HG03097 (cell line): ENCODE results near the gene CADPS2.

ENCODE experiments used
- ATAC-seq: cut with Tn5 transposase; IDR thresholded peaks from one replicate; pipeline ENCODE4 v1.9.1; 2021; ENCODE audit not compliant: unreplicated experiment, low FRiP score

CADPS2 gene

GRCh38 chr7:122337011-122337410 lies 549.2 kb downstream of the CADPS2 start:
- ATAC-seq, result no peak

- no peak for ATAC-seq
These were observed 557.0 kb downstream of the CADPS2 start for GRCh38 chr7:122329145-122329802.

GRCh38 chr7:122327969-122328368 lies 558.3 kb downstream of the CADPS2 start:
- ATAC-seq, result no peak

- no peak for ATAC-seq
These were observed 569.5 kb downstream of the CADPS2 start for GRCh38 chr7:122316467-122317388.

DNA sequence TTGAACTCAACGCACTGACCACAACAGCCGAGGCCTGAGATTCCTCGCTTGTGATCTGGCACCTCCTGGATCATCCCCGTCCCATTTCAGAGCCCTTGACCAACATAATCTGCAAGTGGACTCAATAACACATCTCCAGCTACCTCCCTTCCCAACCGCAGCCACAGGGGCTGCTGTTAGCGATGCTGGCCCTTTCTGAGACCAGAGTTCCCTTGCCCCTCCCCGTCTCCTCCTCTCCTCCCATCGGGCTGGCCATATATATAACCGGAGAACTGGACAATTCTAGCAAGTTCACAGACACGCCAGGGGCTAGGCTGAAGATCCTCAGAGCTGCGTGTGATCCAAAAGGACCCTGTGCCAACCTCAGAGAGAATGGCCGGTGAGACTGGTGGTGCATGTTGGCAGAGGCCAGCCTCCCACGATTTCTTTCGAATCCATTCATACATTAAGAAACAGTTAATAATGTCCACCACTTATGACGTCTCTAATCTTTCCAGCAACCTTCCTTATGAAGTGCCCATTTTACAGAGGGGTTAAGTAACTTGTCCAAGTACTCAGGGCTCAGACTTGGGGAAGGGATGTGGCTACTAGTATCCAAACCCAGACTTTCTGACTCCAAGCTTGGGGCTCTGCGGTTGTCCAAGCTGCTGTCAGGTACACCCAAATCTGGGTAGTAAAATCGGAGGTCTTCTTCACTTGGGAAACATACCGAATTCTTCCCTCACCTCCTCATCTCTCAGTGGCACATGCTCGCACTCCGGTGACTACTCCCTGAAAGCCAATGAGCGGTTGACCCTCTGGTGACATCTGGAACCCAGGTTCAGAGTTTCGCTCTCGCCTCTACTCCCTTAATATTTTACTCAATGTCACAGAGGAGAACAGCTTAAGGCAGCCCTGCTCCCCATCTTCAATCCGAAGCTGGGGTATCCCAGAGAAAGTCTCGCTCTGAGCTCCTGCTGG lies 570.5 kb downstream of the CADPS2 start:
- no peak for ATAC-seq

DNA sequence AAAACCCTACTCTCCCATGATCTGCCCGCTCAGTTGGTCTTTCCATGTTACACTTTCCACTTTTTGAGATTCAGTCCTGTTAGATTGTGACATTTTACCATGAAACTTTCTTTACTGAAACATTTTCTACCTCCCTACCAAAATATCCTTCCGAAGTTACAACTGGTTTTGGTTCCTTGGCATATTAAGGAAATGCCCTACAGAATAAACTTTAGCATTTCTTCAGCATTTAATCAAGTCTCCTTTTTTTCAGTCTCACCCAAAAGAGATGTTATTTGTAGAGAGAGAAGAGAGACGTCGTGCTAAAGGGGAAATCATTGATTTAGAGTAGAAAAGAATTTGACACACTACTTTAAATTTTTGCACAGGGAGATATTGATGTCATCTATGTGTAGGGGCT lies 572.0 kb downstream of the CADPS2 start:
- ATAC-seq, result no peak

DNA sequence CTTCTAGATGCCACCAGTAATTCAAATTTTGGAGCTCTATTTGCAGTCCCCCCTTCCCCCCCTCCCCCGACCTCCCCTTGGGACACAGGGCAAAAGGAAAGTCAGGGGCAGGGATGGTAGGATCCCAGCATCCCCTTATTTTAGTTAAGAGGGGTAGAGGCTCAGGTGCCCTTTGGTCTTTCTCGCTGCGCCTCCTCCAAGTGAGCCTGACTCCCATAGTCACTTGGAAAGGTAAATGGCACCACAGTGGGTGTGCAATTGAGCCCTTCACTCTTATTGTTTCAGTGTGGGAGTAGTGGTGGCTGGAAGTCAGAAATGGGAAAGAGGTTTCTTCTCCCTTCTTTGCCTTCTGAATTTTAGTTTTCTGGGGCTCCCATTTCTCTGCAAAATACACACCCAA lies 573.5 kb downstream of the CADPS2 start:
- ATAC-seq, result no peak

DNA sequence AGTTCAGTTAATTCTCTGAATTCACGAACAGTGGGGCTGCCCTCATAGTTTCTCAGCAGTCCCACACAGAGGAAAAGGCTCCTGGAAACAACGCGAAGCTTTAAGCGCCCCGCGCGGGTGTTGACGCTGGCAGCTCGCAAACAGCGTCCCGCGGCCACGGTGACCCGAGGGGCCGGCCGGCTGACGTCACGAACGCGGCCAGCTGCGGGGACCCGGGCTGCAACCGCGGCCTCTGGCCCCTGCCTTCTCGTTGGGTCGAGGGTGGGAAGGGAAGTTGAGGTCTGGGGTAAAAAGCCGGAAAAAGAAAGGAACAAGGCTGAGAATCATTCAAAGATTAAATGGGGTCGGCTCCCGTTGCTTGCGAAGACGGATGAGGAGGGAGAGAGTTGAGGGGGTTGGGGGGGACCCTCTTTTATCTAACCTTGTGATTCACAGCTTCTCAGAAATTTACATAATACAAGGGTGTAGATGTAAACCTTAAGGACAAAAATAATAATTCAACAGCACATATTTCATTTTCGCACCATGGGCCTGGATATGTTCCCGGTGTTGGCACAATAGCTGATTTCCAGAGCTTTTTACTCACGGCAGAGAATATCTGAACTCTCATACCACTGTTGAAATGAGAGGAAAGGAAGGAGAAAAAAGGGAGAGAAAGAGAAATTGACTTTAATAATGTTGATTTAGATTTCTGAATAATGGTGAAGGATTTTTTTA lies 574.4 kb downstream of the CADPS2 start:
- no peak for ATAC-seq

GRCh38 chr7:122311050-122311700 lies 575.1 kb downstream of the CADPS2 start:
- no peak for ATAC-seq

DNA sequence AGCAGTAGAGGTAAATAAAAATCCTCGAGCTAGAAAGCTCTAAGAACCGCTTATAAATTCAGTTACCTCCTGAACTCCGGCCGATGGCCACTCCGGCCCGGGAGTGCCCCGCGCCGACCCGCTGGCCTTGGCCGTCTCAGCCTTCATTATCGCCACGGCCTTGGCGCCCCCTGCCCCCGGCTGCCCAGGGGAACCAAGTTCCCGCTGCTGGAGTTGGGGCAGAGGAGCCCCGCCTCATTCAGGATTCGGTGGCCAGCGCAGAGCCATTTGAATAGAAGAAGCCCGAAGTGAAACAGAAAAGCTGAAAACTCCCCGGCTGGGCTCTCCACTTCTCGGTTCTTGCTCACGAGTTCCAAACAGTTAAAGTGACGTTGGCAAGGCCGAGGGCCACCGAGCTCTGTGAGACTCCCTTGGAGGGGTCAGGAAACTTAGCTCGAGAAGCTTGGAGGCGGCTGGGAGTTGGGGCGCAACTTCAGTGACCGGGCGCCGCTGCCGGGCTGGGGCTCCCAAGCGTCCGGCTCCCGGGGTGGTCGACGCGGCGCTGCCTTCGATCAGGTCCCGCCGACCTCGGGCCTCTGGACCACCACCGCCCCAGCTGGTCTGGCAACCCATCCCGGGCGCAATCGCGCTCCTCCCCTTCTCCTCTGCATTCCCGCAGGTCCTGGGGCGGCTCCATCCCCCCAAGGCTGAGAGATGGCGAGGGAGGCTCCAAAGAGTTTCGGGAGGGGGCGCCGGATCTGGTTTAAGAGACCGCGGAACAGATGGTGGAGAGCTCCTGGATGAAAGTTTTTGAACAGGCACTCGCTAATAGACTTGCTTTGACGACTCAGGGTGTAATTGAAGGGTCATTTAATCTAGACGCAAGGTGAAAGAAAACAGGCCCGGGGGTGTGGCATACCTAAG lies 575.9 kb downstream of the CADPS2 start:
- ATAC-seq, result no peak

- no peak for ATAC-seq
These were observed 576.8 kb downstream of the CADPS2 start for GRCh38 chr7:122309421-122309820.

DNA sequence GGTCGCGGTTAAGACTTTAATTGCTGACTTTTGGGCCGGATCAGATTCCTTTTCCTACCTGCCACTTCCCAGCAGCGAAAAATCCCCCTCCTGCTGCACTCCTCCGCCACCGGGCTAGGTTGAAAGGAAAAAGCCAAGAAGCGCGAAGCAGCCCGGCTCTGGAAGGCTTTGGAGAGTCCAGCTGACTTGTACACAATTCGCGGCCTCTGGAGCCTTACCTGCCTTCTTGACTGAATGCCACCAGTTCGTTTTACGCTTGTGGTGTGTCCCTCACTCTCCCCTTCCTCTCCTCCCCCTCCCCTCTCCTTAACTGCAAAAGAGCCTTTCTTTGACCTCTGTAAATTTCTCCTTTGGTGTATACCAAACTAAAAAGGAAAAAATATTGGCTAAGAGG lies 579.0 kb downstream of the CADPS2 start:
- no peak for ATAC-seq

DNA sequence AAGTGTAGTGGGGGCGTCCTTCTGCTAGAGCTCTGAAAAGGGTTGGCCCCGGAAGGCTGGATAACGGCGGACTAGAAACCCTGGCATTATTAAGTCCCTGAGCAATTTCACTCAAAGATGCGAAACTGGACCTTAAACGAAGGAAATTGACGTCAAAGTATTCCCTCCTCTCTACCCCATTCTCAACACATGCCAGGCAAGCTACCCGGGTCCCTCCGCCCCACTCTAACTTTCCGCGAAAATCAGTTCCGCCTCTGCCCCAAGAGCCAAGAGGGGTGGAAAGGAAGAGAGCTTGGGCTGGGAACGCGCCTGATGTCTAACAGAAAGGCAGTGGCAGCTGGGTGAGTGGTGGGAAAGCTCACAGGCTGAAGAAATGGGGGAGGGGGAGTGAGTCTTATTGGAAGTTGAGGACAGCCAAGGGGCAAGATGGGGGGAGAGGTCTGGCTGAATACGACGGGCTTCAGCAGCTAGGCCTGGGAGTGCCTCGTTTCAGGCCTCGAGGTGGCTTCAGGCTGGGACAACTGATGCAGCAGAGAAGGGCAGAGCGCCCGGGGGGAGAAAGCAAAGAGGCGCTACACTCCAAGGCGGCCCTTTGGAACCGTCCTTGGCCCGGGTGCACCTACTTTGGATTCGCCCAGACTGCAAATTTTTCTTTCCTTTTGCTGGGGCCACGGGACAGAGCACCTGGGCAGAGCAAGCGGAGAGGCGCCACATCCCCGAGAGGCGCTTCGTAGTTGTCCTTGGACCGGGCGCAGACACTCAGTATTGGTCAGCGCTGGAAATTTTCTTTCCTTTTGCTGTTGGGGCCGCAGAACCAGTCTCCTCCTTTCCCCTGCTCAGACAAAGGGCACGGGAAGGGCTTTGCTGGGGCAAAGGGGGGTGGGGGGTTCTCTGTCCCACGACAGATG lies 579.7 kb downstream of the CADPS2 start:
- ATAC-seq, result no peak

GRCh38 chr7:122305475-122306319 lies 580.6 kb downstream of the CADPS2 start:
- no peak for ATAC-seq

GRCh38 chr7:122304996-122305421 lies 581.3 kb downstream of the CADPS2 start:
- no peak for ATAC-seq

- ATAC-seq, result no peak
These were observed 581.8 kb downstream of the CADPS2 start, which contains the start of gene FEZF1 for GRCh38 chr7:122304319-122304975. Gene FEZF1 (minus strand): TSS chr7:122304750. CDS start chr7:122304437, 313 bp downstream.
